ENCODE data around the gene HIRA.
"Not testable (repeated sequence)": the region's sequence is repeated elsewhere in the genome, so short reads cannot be mapped to it uniquely, and the experiment has no call there.

Gene HIRA

DNA sequence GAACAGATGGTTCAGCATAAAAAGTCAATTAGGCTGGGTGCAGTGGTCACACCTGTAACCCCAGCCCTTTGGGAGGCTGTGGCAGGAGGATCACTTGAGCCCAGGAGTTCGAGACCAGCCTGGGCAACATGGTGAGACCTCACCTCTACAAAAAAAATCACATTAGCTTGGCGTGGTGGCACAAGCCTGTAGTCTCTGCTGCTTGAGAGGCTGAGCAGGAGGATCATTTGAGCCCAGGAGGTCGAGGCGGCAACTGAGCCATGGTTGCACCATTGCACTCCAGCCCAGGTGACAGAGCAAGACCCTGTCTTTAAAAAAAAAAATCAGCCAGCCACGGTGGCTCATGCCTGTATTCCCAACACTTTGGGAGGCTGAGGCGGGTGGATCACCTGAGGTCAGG is 108.1 kb downstream of the HIRA start:
- not testable (repeated sequence) for DNase-seq (ENCODE audit: low read depth)

DNA sequence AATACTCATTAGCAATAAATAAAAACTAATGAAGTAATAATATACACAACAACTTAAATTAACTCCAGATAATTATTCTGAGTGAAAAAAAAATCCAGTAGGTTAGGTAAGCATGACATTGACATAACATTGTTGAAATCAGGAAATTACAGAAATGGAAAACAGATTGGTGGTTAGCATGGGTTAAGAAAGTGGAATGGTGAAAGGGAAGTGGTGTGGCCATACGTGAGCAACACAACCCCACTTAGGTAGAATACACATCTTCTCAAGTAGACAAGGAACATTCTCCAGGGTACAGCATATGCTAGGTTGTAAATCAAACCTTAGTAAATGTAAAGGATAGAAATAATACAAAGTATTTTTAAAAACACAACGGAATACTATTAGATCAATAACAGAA is 109.8 kb downstream of the HIRA start:
- no peak for DNase-seq (ENCODE audit: low read depth)

DNA sequence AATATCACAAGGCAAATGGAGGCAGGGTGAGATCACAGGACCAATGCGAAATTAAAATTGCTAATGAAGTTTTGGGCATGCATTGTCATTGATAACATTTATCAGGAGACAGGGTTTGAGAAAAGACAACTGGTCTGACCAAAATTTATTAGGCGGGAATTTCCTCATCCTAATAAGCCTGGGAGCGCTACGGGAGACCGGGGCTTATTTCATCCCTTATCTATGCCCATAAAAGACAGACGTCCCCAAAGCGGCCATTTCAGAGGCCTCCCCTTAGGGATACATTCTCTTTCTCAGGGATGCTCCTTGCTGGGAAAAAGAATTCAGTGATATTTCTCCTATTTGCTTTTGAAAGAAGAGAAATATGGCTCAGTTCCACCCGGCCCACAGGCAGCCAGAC is 111.4 kb downstream of the HIRA start:
- DNase-seq (ENCODE audit: low read depth) = not testable (repeated sequence)

DNA sequence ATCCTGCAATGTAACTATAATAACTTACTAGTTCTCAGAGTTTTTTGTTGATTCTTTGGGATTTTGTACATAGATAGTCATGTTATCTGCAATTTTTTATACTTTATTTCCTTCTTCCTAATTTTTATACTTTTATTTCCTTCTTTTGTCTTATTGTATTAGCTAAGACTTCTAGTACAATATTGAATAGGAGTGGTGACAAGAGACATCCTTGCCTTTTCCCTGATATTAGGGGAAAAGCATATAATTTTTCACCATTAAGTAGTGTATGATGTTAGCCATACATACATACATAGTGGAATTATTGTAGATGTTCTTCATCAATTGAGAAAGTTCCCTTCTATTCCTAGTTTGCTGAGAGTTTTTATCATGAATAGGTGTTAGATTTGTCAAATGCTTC is 112.3 kb downstream of the HIRA start:
- DNase-seq (ENCODE audit: low read depth) = no peak

DNA sequence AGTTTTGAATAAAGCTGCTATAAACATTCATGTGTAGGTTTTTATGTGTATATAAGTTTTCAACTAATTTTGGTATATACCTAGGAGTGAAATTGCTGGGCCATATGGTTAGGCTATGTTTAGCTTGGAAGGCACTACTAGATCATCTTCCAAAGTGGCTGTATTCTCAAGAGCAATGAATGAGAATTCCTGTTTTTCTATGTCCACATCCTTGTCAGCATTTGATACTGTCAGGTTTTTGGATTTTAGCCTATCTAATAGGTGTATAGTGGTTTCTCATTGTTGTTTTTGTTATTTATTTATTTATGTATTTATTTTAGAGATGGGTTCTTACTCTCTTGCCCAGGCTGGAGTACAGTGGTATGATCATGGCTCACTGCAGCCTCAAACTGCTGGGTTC is 113.7 kb downstream of the HIRA start:
- DNase-seq (ENCODE audit: low read depth) = no peak

DNA sequence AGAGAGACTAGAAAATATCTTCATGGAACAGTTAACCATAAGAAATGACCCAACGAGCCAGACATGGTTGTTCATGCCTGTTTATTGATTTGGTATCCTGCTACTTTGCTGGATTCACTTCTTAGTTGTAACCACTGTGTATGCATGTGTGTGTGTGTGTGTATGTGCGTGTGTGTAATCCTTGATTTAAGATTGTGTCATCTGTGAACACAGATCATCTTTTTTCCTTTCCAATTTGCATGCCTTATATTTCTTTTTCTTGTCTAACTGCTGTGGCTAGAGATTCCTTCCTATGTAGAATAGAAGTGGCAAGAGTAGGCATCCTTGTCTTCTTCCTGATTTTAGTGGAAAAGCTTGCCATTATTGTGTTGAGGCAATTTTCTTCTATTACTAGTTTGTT is 123.7 kb downstream of the HIRA start:
- DNase-seq (ENCODE audit: low read depth) = no peak

DNA sequence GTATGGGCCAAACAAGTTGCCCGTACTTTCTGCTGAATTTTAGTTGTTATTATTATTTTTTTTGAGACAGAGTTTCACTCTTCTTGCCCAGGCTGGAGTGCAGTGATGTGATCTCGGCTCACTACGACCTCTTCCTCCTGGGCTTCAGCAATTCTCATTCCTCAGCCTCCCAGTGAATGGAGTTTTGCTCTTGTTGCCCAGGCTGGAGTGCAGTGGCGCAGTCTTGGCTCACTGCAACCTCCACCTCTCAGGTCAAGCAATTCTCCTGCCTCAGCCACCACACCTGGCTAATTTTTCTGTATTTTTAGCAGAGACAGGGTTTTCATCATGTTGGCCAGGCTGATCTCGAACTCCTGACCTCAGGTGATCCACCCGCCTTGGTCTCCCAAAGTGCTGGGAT is 125.0 kb downstream of the HIRA start:
- not testable (repeated sequence) for DNase-seq (ENCODE audit: low read depth)

DNA sequence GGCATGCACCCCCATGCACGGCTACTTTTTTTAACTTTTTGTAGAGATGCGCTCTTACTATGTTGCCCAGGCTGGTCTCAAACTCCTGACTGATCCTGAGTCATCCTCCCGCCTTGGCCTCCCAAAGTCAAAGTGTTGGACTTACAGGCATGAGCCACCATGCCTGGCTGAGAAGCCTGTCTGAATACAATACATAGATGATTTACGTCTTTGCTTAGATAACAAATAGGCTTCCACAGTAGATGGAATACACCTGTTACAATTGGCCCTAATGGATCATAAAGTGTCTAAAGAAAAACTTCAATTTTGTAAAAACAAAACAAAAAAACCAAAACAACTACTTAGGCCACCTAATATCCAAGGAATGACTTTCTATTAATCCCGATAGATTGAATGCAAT is 127.0 kb downstream of the HIRA start:
- no peak for DNase-seq (ENCODE audit: low read depth)

DNA sequence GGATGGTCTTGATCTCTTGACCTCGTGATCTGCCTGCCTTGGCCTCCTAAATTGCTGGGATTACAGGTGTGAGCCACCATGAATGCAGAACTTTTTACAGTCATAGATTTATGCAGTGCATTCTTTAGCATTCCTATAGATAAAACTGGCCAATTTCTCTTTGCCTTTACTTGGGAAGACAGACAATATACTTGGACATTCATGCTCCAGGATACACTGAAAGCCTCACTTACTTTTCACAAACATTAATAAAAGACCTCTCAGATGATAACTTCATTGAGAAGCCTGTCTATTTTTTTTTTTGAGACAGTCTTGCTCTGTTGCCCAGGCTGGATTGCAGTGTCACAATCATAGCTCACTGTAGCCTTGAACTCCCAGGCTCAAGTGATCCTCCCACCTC is 127.7 kb downstream of the HIRA start:
- no peak for DNase-seq (ENCODE audit: low read depth)

DNA sequence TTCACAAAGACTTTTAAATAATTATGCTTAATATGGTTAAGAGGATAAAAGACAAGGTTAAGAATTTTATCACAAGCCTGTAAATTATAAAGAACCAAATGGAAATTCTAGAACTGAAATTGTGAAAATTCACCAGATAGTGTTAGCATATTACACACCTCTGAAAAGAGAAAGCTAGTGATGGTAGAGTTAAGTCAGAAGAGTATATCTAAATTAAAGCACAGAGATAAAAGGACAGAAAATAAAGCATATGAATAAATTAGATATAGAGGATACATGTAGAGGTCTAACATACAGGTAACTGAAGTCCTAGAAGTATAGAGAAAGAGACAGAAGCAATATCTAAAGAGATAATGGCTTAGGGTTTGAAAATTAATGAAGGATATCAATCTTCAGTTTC is 135.8 kb downstream of the HIRA start:
- DNase-seq (ENCODE audit: low read depth) = no peak

DNA sequence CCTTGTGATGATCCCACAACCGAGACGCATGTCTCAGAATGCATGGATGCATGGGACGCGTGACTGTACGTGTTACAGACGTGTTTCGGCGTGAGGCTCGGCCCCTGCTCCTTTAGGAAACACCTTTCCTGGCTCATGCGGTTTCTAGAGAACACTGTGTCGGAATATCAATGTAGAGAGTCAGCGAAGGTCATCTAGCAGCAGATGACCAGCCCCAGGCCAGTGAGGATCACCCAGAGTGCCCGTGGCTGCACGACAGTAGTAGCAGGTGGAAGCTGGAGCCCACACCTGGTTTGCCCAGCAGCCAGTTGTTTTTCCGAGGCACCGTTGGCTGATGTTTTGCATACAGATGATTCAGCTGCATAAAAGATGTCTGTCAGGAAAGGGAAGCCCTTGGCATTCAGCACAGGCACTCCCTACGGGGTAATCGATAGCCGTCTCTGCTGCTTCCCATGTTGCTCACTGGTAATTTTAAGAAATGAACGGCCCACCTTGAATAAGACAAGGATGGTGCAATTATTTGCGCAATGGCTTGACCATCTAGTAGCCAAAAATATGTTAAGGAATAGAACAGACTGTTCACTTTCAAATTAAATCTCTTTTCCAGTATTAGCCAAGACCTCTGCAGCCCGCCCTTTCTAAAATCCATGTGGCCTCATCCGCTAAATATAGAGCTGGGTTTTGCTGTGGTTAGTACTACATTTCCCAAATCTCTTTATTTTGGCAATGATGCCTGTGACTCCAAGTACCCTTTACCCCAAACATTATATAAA is 138.9 kb downstream of the HIRA start:
- DNase-seq (ENCODE audit: low read depth) = no peak

DNA sequence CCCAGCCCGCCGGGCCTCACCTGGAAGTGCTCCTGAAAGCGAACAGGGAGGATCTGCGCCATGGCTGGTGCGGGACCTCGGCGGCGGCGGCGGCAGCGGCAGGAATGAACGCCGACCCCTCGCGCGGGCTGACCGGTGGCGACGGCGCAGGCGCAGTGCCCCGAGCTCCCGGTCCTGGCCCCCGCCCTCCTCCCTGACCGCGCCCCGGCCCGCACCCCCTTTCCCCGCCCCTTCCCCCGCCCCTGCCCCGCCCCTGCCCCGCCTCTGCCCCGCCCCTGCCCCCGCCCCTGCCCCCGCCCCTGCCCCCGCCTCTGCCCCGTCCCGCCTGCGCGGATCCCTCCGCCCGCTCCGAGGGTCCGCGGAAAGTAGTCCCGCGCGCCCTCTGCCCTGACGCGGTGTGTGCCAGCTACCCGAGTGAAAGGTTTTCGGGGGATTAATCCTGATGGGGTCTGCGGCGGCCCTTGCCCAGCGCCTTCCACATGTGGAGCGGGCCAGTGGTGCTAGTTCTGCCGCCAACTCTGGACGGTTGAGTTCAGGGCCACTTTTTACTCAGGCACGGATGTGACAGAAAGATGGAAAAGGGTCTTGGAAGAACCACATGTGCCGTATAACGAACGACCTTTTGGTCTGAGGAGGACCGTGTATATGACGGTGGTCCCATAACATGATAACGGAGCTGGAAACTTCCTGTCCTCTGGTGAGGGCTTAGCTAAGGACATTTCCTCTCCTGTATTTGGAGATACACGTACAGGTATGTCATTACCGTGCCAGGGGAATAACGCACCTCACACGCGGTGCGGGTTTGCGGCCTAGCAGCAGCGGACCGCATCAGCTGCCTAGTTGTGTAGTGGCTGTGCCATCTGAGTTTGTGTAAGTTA is 139.7 kb downstream of the HIRA start, which contains the start of gene CLTCL1:
Gene CLTCL1, minus strand, starts transcription at position 140 of the 878 bp plus-strand sequence. Its CDS starts 78 bp downstream, at position 62.
- no peak for DNase-seq (ENCODE audit: low read depth)

DNA sequence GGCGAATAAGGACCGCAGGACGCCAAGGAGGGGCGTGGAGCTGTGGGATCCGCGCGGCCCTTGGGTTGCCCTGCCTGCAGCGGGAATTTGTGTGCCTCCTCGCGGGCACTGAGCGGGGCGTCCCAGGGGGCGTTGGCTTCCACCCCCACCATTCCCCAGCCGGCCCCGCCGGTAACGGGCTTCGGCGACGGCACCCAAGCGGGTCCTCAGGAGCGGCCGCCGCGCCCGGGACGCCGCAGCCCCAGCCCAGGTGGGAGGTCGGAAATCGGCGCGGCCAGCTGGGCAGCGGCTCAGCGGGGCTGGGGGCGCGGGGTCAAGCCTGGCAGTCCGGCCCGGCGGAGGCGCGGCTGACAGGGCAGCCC is 140.3 kb downstream of the HIRA start:
- DNase-seq (ENCODE audit: low read depth) = no peak

DNA sequence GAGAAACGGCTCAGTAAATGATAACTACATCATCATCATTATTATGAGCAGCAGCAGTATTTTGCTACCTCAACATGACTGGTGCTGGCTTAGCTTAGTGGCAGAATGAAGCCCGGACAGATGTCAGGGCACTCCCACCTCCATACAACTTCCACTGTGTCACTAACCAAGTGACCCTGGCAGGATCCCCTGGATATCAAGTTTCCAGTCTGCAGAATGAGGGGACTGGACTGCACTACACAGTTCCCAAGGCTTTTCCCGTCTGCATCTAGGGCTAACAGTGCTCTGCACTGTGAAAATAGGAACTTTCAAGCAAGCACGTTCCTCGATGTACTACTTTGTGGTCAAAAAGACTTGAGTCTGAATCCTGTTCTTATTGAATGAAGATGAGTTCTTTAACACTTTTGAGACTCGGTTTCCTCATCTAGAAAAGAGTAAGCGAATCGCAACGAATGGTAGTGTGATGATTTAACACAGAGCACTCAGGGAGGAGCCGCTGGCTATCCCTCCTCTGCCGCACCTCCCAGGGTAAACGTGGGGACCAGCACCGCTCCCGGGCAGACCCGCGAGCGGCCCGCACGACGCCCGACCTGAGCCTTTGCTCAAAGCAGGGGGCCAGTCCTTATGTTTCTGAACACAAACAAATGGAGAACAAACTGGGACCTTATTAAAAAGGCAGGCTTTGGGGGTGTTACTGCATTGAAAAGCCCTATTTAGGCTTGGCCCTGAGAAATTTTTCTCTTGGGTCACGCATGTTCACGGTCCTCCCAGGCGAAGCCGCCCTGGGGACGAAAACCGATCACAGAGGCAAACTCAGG is 140.9 kb downstream of the HIRA start:
- no peak for DNase-seq (ENCODE audit: low read depth)

DNA sequence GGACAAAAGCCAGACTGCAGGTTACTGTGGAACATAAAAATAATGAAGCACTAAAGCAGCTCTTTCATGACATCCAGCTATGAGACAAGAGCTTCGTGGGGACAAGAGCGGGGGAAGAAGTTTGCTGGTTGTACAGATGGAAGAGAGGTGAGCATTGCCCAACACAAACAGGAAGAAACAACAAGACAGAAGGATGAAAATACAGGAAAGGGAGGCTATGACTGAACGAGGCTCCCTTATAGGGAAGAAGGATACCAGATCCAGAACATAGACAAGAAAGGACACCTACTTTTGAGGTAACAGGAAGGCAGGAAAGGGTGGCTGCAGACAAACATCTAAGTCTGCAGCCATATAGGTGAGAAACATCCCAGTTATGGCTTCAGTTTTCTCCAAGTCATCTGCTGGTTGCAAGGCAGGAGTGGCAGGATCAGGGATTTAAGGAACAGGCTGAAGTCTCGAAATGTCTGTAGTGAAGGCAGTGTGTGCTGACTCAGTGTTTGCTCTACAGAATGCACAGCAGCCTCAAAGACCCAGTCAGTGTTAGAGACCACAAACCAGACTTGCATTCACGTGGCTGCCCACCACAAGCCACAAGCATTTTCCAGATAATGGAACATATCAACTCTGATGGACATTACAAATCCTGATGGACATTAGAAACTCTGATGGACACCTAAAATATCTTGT is 141.9 kb downstream of the HIRA start:
- no peak for DNase-seq (ENCODE audit: low read depth)

DNA sequence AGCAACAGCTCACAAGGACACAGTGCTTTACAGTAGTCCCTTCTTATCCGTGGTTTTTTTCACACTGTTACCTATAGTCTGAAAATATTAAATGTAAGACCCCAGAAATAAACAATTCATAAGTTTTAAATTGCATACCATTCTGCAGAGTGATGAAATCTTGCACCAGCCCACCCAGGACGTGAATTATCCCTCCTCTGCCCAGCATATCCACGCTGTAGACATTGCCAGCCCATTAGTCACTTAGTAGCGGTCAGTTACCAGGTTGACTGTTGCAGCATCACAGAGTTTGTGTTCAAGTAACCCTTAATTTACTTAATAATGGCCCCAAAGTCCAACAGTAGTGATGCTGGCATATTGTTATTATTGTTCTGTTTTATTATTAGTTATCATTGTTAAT is 143.6 kb downstream of the HIRA start:
- peak; percentile 54 for DNase-seq (ENCODE audit: low read depth)

DNA sequence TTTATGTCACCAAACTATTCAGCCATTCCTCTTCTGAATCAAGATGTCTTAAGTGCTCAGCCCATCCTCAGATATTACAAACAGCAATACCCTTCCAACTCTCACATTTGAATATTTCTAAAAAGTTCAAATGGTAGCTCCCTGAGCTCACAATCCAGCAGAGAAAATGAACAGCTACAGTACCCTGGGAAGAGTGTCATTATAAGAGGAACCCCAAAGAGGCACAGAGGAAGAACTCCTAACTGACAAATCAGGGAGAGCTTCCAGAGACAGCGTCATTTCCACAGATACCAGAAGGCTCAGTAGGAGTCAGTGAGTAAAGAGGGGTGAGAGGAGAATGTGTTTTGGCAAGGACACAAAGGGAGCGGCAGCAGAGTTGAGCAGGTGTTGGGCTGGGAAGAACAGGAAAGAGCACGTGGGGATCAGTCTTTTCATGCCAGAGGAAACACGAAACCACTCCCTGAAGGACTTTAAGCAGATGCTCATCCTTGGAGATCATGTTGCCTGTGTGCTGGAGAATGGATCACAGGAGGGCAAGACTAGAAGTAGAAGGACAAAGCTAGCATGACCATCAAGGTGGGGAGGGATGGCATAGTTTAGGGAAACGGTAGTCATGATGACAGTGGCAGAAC is 144.3 kb downstream of the HIRA start:
- no peak for DNase-seq (ENCODE audit: low read depth)

DNA sequence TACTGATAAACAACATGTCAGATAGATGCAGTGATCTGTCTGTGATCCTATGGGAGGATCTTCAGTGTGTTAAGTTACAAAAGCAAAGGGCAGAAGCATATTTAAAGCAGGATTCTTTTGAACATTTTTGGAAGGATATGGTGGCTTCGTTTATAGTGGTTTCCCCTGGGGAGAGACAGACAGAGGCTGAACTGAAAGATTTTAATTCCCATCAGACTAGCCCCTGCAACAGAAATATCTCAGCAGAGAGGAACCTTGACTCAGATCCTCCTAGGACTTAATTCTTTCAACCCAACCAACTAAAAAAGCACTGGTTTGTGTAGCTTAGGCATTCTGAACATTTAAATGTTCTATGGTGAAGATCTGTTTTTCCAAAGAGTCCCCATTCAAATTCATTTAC is 145.7 kb downstream of the HIRA start:
- no peak for DNase-seq (ENCODE audit: low read depth)

All from GM04503 (cell line).